Heart left ventricle (tissue), 16 donors: ENCODE measurements around the gene ELOB. TPM values are rescaled to one million over a fixed set of nuclear protein-coding genes. Genes with fewer than 3 reads are reported as not detected.

ENCODE experiments used
- ATAC-seq, 4 donors: fragments of 200-7000 bp; cut with Tn5 transposase; one replicate each; pipeline ENCODE4 v1.9.1; 2020 to 2022; ENCODE audit warnings: moderate library complexity in 4 of 4, mild to moderate bottlenecking in 3 of 4, moderate number of reproducible peaks in 1 of 4
- DNase-seq, 5 donors: peaks; one replicate each; pipeline ENCODE4 v3.0.0-alpha.2; 2020
- H3K27ac ChIP-seq, 12 donors: fragments of 200-600 bp; sonication (generic) in 4 of 12; one replicate each; pipeline versions ENCODE4 v1.5.0 to v1.8.0; 2016 to 2022; ENCODE audit warnings: mild to moderate bottlenecking in 2 of 12
- H3K27me3 ChIP-seq, 9 donors: fragments of 200-600 bp; sonication (generic) in 2 of 9; one replicate each; pipeline versions ENCODE4 v1.5.1 to v1.8.0; 2016 to 2022; ENCODE audit warnings: mild to moderate bottlenecking in 3 of 9
- H3K36me3 ChIP-seq, 9 donors: fragments of 200-600 bp; sonication (generic) in 2 of 9; one replicate each; pipeline versions ENCODE4 v1.5.0 to v1.8.0; 2018 to 2022; ENCODE audit warnings: mild to moderate bottlenecking in 2 of 9
- H3K4me1 ChIP-seq, 12 donors: fragments of 200-600 bp; sonication (generic) in 4 of 12; one replicate each; pipeline versions ENCODE4 v1.5.0 to v1.8.0; 2016 to 2022; ENCODE audit warnings: mild to moderate bottlenecking in 3 of 12
- H3K4me3 ChIP-seq, 12 donors: fragments of 200-600 bp; sonication (generic) in 4 of 12; one replicate each; pipeline versions ENCODE4 v1.5.0 to v1.8.0; 2017 to 2022; ENCODE audit warnings: mild to moderate bottlenecking in 9 of 12, moderate library complexity in 4 of 12
- H3K9me3 ChIP-seq, 12 donors: fragments of 200-600 bp; sonication (generic) in 4 of 12; one replicate each; pipeline versions ENCODE4 v1.5.0 to v1.8.0; 2016 to 2022; ENCODE audit warnings: mild to moderate bottlenecking in 1 of 12
- CTCF ChIP-seq, 12 donors: fragments of 200-600 bp; sonication (generic) in 4 of 12; IDR thresholded peaks; one replicate each; pipeline versions ENCODE4 v1.5.0 to v1.8.0; 2018 to 2022; ENCODE audit warnings: antibody characterized with exemption in 12 of 12, mild to moderate bottlenecking in 5 of 12
- POLR2A ChIP-seq, 2 donors: fragments of 450-650 bp; IDR thresholded peaks; one replicate each; pipeline ENCODE4 v1.6.1; 2017; ENCODE audit warnings: antibody characterized with exemption in 2 of 2, mild to moderate bottlenecking in 2 of 2, moderate library complexity in 2 of 2
- WGBS, 4 donors: extraction: QIAGEN DNeasy Blood & Tissue Kit in 2 of 4; methylation state at CpG; one replicate each; pipeline versions ENCODE4 v1.1.5 to v1.1.7; 2013 to 2018; 5-methylcytosine and 5-hydroxymethylcytosine counted together
- intact Hi-C, 10 donors: fragments of 100-400 bp; cut with DNase I; formaldehyde crosslinking; loops; one replicate each; pipeline versions ENCODE4 v1.11.1 to v1.14.2; 2022
- polyA plus RNA-seq, 2 donors: library from polyadenylated mRNA; stranded (reverse); fragments of 200-250 nt; gene quantifications; one replicate each; pipeline ENCODE4 v1.2.3, GENCODE V29; 2013
- total RNA-seq, 9 donors: library from RNA; depleted of rRNA in 2 of 9; stranded (reverse); fragments of >200 nt in 2 of 9; fragmentation: NEBNext Ultra II Directional in 3 of 9; extraction: Animal tissue kit (Norgen Biotek cat#: 25700) in 3 of 9; gene quantifications; one replicate each; pipeline versions ENCODE4 v1.1.0 to v1.2.4, GENCODE V29; 2016 to 2023
- donor health status: ischemic (EF 13 %, LVEDD 7.1; RV severe dilation, severe dysfunction).
- donor health status: healthy with polysubstance abuse.
- donor health status: DM: no; HTN: yes; CAD: no.
- donor health status: DM: no; HTN: no; CAD: no.
- donor health status: ischemic (EF 25% LVEDD 6.9; RV normal size, moderate dysfunction).
- donor health status: ischemic (EF 25% LVEDD 5.7; RV mildly dilated, moderate dysfunction).
- donor health status: healthy.
- donor health status: DM: yes; HTN: yes; CAD: no.
- donor health status: ischemic (EF 35%, LVEDD 5.7; RV mildly dilated, moderate dysfunction).
- donor health status: nonischemic (EF 11% LVEDD 7.7; RV severe dilation, severe dysfunction).
- donor health status: DM: yes; HTN: yes; CAD: no.
- donor health status: PGD.
- donor health status: ischemic (EF 29% LVEDD 5.4; RV normal size, mild dysfunction).
- donor health status: nonischemic (EF 23%, LVEDD 6.1; RV moderate dilation, normal function).

ELOB gene
- total and polyA plus RNA-seq, 11 donors, result 213 to 1,067 (median 325) TPM

GRCh38 chr16:2814551-2815298 lies 37.6 kb upstream of the ELOB start:
- ATAC-seq (no peak), DNase-seq (no peak)

GRCh38 chr16:2813771-2814221 lies 36.7 kb upstream of the ELOB start:
- peaks cover 0 to 4% (median 0%) of the 10 kb centered on the region in 12 donors for H3K9me3 ChIP-seq
- no peak overlapping the region for H3K4me3 ChIP-seq
- ATAC-seq, result no peak
- H3K27ac ChIP-seq, result no peak overlapping the region
- 46 to 65% (median 61%) methylated on average over 7 of the region's 7 CpGs for WGBS, 4 donors
- peaks cover 0 to 9% (median 0%) of the 10 kb centered on the region in 12 donors for H3K4me1 ChIP-seq
- no peak for DNase-seq
- H3K36me3 ChIP-seq, result no peaks in the 10 kb centered on the region
- TF ChIP-seq CTCF (IDR thresholded peaks at IDR 0.05), result no peak
- TF ChIP-seq POLR2A (IDR thresholded peaks at IDR 0.05), result no peak
- peaks cover 0 to 58% (median 11%) of the 10 kb centered on the region in 9 donors for H3K27me3 ChIP-seq
- intact Hi-C loops, result no loop called here

More at GRCh38 chr16:2814551-2815298, 37.6 kb upstream of the ELOB start:
- WGBS, 4 donors, result 78 to 85% (median 82%) methylated on average over 5 to 20 of the region's 20 CpGs
- no peaks in the 10 kb centered on the region for H3K9me3 ChIP-seq
- H3K4me3 ChIP-seq, result no peak overlapping the region
- no peaks in the 10 kb centered on the region for H3K36me3 ChIP-seq
- TF ChIP-seq POLR2A (IDR thresholded peaks at IDR 0.05), result no peak
- no peak for TF ChIP-seq CTCF (IDR thresholded peaks at IDR 0.05)
- H3K27ac ChIP-seq, result no peak overlapping the region
- intact Hi-C loops, result no loop called here
- peaks cover 0 to 9% (median 0%) of the 10 kb centered on the region in 12 donors for H3K4me1 ChIP-seq
- H3K27me3 ChIP-seq, result peaks cover 0 to 67% (median 11%) of the 10 kb centered on the region in 9 donors

GRCh38 chr16:2811703-2812471 lies 34.8 kb upstream of the ELOB start:
- Histone ChIP-seq H3K36me3 (no peaks in the 10 kb centered on the region), H3K4me1 (peaks cover 0 to 9% (median 0%) of the 10 kb centered on the region in 12 donors), H3K27ac (no peak overlapping the region), H3K27me3 (peaks cover 0 to 44% (median 9%) of the 10 kb centered on the region in 9 donors), H3K9me3 (peaks cover 0 to 7% (median 0%) of the 10 kb centered on the region in 12 donors), H3K4me3 (no peak overlapping the region)
- WGBS, 4 donors, result 25 to 61% (median 58%) methylated on average over 2 to 15 of the region's 15 CpGs
- intact Hi-C loops, result no loop called here
- DNase-seq (no peak), ATAC-seq (no peak)
- TF ChIP-seq CTCF (IDR thresholded peaks at IDR 0.05) (no peak), POLR2A (IDR thresholded peaks at IDR 0.05) (no peak)

GRCh38 chr16:2810651-2811050 lies 33.6 kb upstream of the ELOB start:
- no peak overlapping the region for H3K27ac ChIP-seq
- peaks cover 0 to 7% (median 0%) of the 10 kb centered on the region in 12 donors for H3K9me3 ChIP-seq
- no peak overlapping the region for H3K4me3 ChIP-seq
- ATAC-seq, result no peak
- H3K4me1 ChIP-seq, result peaks cover 0 to 9% (median 0%) of the 10 kb centered on the region in 12 donors
- no peak for TF ChIP-seq CTCF (IDR thresholded peaks at IDR 0.05)
- no peak for TF ChIP-seq POLR2A (IDR thresholded peaks at IDR 0.05)
- no peak for DNase-seq
- peaks cover 0 to 31% (median 8%) of the 10 kb centered on the region in 9 donors for H3K27me3 ChIP-seq
- intact Hi-C loops, result no loop called here
- H3K36me3 ChIP-seq, result no peaks in the 10 kb centered on the region
- 72 to 83% (median 78%) methylated on average over 5 to 6 of the region's 6 CpGs for WGBS, 4 donors
